AG04450 (cell line): ENCODE results near the gene ELL3. TPM values are rescaled to one million over a fixed set of nuclear protein-coding genes. Genes with fewer than 3 reads are reported as not detected.

Experiments
- CTCF ChIA-PET: fragments of 300-600, 350-600 bp; formaldehyde crosslinking; extraction: SDS; loops from one replicate; lab custom pipeline; 2022; ENCODE audit warnings: antibody characterized with exemption, inconsistent platforms; lab: Charles Lee
- POLR2A ChIA-PET: fragments of 350-600 bp; formaldehyde crosslinking; extraction: SDS; loops from one replicate; lab custom pipeline; 2021; ENCODE audit warnings: antibody characterized with exemption, inconsistent platforms; lab: Yijun Ruan, JAX
- DNase-seq: peaks from one replicate; pipeline ENCODE4 v3.0.0-alpha.2; 2011; ENCODE audit warnings: low read depth, low spot score
- H3K27ac ChIP-seq: one replicate; pipeline ENCODE4 v1.5.1; 2012; ENCODE audit warnings: low read depth, low read length, control low read depth
- H3K27me3 ChIP-seq: one replicate; pipeline ENCODE4 v1.6.0; 2012; ENCODE audit warnings: low read length; ENCODE audit not compliant: control insufficient read depth, insufficient read depth
- H3K4me3 ChIP-seq: 2 replicates; pipeline ENCODE4 v1.5.1; 2011; ENCODE audit warnings: mild to moderate bottlenecking, low read depth, low read length, control low read depth
- H3K9me3 ChIP-seq: 2 replicates; pipeline ENCODE4 v1.5.1; 2012; ENCODE audit warnings: low read length; ENCODE audit not compliant: control insufficient read depth, insufficient read depth
- CTCF ChIP-seq: IDR thresholded peaks from 2 replicates; pipeline ENCODE4 v1.5.1; 2011; ENCODE audit warnings: low read depth, low read length, control low read depth, inconsistent platforms
- polyA plus RNA-seq: library from polyadenylated mRNA; depleted of rRNA; stranded (reverse); fragments of >200 nt; gene quantifications from 2 replicates; pipeline ENCODE4 v1.2.3, GENCODE V29; 2011

ELL3 gene
- polyA plus RNA-seq, 1 experiment: 2.3 TPM

DNA sequence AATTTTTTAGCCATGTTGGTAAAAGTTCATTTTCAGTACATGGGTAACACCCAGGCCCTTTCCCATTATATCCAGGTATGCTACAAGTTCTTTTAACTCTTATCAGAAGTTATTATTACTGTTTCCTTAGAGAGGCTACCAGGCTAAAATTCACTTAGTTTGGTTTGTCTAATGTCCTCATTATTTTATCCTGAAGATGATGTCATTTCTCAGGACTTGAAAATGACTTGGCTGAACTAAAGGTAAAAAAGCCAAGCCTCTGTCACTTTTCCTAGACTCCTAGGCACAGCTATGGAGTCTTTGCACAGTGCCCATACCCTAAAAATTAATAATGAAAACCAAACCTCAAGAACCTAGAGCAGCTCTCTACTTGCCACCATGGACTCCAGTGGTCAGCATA is 4.1 kb downstream of the ELL3 start:
- Histone ChIP-seq H3K27ac (no peak overlapping the region), H3K9me3 (no peaks in the 10 kb centered on the region), H3K27me3 (no peaks in the 10 kb centered on the region), H3K4me3 (no peak overlapping the region)
- CTCF ChIA-PET: no interaction called here
- POLR2A ChIA-PET: no interaction called here
- no peak for DNase-seq
- TF ChIP-seq CTCF: no peak

DNA sequence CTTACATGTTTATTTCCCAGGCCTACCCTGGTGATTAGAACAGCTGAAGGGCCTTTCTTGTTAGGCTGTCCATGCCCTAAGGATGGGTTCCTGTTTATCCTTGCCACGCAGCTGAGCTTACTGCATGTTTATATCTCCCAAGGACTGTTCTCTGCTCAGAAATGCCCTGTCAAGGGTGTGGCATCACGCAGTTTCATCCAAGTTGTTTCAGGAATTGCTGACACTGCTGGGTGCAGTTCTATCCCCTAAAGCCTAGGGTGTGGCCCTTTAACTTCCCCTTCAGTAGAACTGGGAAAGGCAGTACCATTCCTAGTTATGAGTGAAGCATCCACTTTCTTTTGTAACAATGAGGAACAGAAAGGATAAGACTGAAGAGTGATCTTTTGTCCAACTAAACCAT is 5.0 kb downstream of the ELL3 start:
- POLR2A ChIA-PET: interaction anchor here (0.6 kb wide), 1 partner anchor 24 kb away, joined by 3 read pairs; no protein-coding TSS in a partner anchor

GRCh38 chr15:43769584-43770228 is 7.1 kb downstream of the ELL3 start:
- peak; percentile 49 for DNase-seq
- ChIA-PET CTCF (interaction anchor here (0.6 to 1.8 kb wide), 12 partner anchors 9 to 968 kb away, joined by 3 to 14 read pairs (median 6); no protein-coding TSS in a partner anchor), POLR2A (no interaction called here)
- Histone ChIP-seq H3K4me3 (no peak overlapping the region), H3K27me3 (no peaks in the 10 kb centered on the region), H3K9me3 (no peaks in the 10 kb centered on the region), H3K27ac (no peak overlapping the region)
- TF ChIP-seq CTCF: peak; percentile 91

More for the DNA sequence above, 5.0 kb downstream of the ELL3 start:
- no peak overlapping the region for H3K27ac ChIP-seq
- DNase-seq: no peak
- no peaks in the 10 kb centered on the region for H3K27me3 ChIP-seq
- H3K4me3 ChIP-seq: no peak overlapping the region
- no peaks in the 10 kb centered on the region for H3K9me3 ChIP-seq
- TF ChIP-seq CTCF: no peak
- CTCF ChIA-PET: interaction anchor here (1.0 kb wide), 1 partner anchor 21 kb away, joined by 5 read pairs; no protein-coding TSS in a partner anchor

- ChIA-PET POLR2A (no interaction called here), CTCF (interaction anchor here (2.6 kb wide), 1 partner anchor 13 kb away, joined by 13 read pairs; the partner anchor contains the start of gene ELL3)
- no peaks in the 10 kb centered on the region for H3K9me3 ChIP-seq
- TF ChIP-seq CTCF: no peak
- DNase-seq: no peak
- H3K27me3 ChIP-seq: no peaks in the 10 kb centered on the region
- no peak overlapping the region for H3K27ac ChIP-seq
- no peak overlapping the region for H3K4me3 ChIP-seq
Measured at GRCh38 chr15:43763819-43764446, 12.8 kb downstream of the ELL3 start.

DNA sequence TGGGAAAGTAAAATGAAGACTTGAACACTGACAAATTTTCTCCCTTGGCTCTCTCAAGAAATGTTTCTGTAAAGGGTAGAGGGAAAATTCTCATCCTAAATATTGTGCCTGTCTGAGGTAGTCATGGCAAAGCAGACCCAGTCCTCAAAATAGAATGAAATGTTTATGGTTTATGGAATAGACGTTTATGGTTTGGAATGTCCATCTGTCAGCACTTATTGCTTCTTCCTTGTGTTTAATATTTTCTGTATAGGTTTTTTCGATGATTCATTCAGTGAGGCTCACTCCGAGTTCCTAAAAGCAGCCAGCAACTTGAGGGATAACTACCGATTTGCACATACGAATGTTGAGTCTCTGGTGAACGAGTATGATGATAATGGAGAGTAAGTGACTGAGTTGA is 13.9 kb downstream of the ELL3 start:
- Histone ChIP-seq H3K4me3 (no peak overlapping the region), H3K27me3 (no peaks in the 10 kb centered on the region), H3K27ac (peak overlapping the region; percentile 75), H3K9me3 (no peaks in the 10 kb centered on the region)
- peak; percentile 62 for DNase-seq
- ChIA-PET CTCF (no interaction called here), POLR2A (no interaction called here)
- TF ChIP-seq CTCF: no peak
